DMS114 treated with DMSO at 0.1 percent for 48 hours (cell line): ENCODE results near the gene MPHOSPH10.
"Not testable (repeated sequence)": the region's sequence is repeated elsewhere in the genome, so short reads cannot be mapped to it uniquely, and the experiment has no call there.

Experiments used
- DNase-seq: peaks from one replicate; lab custom pipeline; 2025; ENCODE audit not compliant: unreplicated experiment; lab: John Stamatoyannopoulos, UW

The MPHOSPH10 gene, protein sequence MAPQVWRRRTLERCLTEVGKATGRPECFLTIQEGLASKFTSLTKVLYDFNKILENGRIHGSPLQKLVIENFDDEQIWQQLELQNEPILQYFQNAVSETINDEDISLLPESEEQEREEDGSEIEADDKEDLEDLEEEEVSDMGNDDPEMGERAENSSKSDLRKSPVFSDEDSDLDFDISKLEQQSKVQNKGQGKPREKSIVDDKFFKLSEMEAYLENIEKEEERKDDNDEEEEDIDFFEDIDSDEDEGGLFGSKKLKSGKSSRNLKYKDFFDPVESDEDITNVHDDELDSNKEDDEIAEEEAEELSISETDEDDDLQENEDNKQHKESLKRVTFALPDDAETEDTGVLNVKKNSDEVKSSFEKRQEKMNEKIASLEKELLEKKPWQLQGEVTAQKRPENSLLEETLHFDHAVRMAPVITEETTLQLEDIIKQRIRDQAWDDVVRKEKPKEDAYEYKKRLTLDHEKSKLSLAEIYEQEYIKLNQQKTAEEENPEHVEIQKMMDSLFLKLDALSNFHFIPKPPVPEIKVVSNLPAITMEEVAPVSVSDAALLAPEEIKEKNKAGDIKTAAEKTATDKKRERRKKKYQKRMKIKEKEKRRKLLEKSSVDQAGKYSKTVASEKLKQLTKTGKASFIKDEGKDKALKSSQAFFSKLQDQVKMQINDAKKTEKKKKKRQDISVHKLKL

GRCh38 chr2:71130152-71130904 lies at the start of gene MPHOSPH10, which contains the start of gene MCEE:
Gene MPHOSPH10 (plus strand): TSS chr2:71130634. CDS start chr2:71130666, 32 bp downstream.
Gene MCEE (minus strand): TSS chr2:71130229. CDS start chr2:71130219, 10 bp downstream.
- peak; percentile 88 for DNase-seq

DNA sequence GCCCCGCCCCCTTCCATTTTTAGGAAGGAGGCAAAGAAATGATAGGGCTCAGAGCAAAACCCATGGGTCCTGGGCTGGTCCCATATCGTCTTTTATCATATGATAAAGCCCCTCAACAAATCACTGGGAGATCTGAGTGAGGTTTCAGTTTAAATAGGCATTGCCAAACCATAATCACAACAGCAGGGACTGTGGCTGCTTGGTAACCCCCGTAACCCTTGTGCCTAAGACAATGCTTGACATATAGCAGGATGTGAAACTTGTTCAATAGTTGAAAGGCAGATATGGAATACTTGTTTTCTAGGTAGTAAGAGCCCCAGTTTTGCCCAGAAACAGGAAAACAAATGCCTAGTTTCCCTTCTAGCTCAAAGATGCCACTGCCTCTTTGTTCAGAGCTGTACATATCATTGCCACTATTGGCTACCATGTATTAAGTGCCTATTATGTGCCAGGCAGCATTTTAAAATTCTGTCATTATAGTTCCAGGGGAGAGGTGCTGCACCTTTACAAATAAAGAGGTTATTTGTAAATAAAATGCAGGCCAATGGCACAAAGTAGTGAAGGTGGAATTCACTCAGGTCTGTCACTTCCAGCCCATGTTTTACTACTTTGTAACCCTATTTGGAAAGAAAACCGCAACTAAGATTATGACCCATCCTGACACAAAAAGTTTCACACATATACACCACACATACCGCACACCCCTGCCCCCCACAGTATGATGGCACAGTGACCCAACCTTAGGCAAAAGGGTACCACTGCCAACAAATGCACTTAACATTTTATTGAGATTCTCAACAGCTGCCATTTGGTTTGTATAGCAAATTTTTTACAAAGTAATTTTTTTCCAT lies 47.8 kb upstream of the MPHOSPH10 start:
- no peak for DNase-seq

GRCh38 chr2:71083297-71083696 lies 47.1 kb upstream of the MPHOSPH10 start:
- DNase-seq = not testable (repeated sequence)

DNA sequence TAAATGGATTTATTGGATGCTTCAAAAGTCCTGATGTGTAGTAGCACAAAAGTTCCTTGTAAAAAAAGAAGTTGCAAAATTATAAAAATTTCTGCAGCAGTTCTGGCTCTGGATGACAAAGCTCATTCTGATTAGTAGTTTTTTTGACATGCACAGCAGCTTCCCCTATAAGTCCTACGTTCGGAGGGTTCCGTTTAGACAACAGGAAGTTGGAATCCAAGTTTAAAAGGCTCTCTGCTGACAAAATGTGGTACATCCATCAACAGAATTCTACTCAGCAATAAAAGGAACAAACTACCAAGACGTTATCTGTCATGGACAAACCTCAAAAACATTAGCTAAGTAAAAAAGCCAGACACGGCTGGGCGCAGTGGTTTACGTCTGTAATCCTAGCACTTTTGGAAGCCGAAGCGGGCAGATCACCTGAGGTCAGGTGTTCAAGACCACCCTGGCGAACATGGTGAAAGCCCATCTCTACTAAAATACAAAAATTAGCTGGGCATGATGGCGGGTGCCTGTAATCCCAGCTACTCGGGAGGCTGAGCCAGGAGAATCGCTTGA lies 46.6 kb upstream of the MPHOSPH10 start:
- DNase-seq = not testable (repeated sequence)

DNA sequence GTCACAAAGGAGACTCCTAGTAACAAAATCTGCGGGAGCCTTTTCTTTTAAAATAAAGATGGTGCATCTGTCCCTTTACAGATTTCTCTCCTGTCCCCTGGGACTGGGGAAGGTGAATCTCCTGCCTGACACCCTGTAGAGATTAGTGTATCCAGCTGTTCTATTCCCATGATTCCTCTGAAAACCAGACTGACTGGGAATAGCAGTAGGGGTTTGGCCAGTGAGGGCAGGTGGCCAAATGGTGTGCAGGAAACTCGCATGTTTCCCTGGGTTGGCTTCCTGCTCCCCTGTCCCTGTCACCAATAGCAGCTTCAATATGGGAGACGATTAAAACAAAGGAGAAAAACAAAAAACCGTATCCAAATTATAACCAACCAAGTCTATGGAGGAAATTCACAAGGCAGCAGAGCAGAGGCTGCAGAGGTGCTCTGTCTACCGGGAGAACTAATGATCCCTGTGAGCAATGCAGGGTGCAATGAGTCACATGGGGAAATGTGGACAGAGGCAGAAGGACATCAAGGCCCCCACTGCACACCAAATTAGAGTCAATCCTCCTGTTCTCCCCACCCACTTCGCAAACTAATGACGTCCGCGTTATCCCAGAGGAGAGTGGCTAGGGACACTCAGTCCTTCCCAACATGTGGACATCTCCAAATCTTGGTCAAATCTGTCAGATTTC lies 45.0 kb upstream of the MPHOSPH10 start:
- DNase-seq = not testable (repeated sequence)

DNA sequence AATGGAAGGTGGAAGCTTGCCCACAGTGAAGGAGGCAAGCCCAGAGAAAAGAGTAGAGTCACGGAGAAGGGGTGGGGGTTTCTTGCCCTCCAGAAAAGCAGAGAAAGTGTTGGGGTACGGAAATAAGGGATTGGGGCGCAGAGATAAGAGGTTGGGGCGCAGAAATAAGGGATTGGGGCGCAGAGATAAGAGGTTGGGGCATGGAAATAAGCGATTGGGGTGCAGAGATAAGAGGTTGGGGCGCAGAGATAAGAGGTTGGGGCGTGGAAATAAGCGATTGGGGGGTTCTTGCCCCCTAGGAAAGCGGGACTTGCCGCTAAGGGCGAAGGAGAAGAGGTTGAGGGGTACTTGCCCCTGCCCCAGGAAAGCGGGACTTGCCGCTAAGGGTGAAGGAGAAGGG lies 41.0 kb upstream of the MPHOSPH10 start:
- not testable (repeated sequence) for DNase-seq

GRCh38 chr2:71091808-71092207 lies 38.6 kb upstream of the MPHOSPH10 start:
- DNase-seq = not testable (repeated sequence)

DNA sequence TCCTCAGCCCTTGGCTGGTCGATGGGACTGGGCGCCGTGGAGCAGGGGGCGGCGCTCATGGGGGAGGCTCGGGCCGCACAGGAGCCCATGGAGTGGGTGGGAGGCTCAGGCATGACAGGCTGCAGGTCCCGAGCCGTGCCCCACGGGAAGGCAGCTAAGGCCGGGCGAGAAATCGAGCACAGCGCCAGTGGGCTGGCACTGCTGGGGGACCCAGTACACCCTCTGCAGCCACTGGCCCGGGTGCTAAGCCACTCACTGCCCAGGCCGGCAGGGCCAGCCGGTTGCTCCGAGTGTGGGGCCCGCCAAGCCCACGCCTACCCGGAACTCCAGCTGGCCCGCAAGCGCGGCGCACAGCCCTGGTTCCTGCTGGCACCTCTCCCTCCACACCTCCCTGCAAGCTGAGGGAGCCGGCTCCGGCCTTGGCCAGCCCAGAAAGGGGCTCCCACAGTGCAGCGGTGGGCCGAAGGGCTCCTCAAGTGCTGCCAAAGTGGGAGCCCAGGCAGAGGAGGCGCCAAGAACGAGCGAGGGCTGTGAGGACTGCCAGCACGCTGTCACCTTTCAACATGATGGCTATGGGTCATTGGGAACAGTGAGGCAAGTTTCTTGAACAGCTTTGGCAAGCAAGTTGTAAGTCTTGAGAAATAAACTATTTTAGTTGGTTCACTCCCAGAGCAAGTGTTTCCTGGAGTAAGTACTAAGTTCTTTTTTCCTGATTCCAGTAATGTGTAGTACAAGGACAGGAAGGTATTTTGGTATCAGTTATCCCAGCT lies 37.8 kb upstream of the MPHOSPH10 start:
- DNase-seq = not testable (repeated sequence)

DNA sequence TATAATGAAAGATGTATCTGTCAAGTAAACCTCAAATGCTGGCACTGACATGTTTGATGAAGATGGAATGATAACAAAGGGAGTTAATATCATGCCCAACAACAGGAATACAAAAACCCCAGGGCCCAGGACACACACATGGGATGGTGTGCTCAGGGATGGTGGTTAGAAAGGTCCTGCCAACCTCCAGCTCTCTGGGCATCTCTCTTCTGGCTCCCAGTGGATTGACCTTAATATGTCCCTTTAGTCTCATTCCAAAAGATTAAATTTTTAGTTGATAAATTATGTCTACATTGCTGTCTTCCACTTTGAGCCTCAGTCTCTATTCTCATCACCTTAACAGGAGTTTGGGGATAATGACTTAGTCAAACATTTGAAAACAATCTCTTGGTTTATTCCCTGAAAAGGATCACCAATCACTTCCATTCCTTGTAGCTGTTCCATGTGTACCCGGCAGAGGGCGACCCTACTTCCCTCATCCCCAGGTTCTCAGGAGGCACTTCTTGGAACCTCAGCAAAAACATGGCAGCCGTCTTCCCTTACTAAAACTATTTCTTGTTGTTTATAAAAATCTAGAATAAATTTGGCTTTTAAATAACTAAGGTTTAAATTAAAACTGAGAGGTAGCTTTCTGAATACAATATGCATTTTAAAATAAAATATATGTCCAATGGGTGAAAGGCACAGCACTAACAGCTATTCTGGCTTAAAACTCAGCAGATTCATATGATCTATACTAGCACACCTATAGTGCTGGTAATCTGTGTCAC lies 30.1 kb upstream of the MPHOSPH10 start:
- peak; percentile 49 for DNase-seq

DNA sequence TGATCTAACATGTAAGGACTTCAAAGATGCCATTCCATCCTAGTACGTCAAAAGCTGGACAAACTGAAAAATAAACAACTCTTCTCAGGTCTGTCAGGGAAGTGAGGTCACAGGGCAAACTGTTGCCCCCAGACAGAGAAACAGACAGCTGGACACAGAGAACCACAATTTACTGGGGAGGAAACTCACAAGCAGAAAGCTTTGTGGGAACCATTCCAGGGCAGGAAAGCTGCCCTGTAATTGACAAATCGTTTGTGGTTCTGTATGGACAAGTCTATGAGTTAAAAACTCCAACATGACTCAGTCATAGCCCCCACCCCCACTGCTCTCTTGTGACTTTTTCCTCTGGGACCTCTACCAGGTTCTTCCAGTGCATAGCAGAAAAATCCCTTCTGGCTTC lies 28.8 kb upstream of the MPHOSPH10 start:
- DNase-seq = no peak

DNA sequence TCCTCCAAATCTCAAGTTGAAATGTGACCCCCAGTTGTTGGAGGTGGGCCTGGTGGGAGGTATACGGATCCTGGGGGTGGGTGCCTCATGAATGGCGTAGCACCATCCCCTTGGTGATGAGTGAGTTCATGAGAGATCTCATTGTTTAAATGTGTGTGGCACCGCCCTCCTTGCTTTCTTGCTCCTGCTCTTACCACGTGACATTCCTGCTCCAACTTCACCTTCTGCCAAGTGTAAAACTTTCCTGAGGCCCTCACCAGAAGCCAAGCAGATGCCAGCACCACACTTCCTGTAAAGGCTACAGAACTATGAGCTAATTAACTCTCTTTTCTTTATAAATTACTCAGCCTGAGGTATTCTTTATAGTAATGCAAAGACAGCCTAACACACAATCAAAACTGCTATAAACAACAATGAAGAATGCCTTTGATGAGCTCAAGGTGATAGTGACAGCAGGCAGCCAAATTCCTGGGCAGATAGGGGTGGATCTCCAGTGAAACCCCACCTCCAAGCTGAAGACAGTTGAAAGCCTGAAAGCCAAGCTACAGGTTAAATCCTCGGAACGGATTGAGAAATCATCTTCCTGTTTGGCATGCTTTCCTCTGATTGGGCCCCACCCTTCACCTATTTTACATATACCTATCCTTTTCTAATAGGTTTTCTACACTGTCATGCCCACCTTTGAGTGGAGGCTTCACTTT lies 27.3 kb upstream of the MPHOSPH10 start:
- no peak for DNase-seq

GRCh38 chr2:71103809-71104208 lies 26.6 kb upstream of the MPHOSPH10 start:
- no peak for DNase-seq

- not testable (repeated sequence) for DNase-seq
Measured at GRCh38 chr2:71106463-71106862, 24.0 kb upstream of the MPHOSPH10 start.

GRCh38 chr2:71108091-71108490 lies 22.3 kb upstream of the MPHOSPH10 start:
- no peak for DNase-seq

DNA sequence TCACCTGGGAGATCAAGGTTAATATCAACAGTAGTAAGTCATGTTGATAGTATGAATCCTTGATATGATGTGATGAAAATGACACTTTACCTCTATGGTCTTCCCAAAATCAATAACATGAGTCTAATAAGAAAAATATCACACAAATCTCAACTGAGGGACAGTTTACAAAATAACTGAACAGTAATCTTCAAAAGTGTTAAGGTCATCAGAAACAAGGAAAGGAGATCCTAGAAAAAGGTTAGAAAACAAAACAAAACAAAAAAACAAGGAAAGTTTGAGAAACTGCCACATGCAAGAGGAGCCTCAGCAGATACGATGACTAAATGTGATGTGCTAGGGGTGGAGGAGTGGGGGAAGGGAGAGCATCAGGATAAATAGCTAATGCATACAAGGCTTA lies 16.6 kb upstream of the MPHOSPH10 start:
- no peak for DNase-seq

DNA sequence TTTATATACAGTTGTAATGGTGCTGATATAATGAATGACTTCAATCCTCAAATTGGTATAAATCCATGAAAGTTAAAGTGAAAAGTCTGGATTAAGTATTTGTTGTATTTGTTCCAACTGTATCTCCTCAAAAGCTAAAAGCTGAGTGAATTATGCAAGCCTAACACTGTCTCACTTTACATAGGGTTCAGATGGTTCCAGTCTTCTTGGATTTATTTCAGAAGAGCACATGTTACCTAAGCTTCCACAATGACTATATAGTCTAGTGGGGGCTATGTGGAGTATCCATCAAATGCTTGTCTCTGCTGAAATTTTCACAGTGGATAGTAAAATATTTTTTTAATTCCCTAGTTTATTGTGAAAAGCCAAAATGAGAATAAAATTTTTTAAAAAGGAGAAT lies 13.4 kb upstream of the MPHOSPH10 start:
- DNase-seq = no peak

- no peak for DNase-seq
Measured at GRCh38 chr2:71120195-71120594, 10.2 kb upstream of the MPHOSPH10 start.

DNA sequence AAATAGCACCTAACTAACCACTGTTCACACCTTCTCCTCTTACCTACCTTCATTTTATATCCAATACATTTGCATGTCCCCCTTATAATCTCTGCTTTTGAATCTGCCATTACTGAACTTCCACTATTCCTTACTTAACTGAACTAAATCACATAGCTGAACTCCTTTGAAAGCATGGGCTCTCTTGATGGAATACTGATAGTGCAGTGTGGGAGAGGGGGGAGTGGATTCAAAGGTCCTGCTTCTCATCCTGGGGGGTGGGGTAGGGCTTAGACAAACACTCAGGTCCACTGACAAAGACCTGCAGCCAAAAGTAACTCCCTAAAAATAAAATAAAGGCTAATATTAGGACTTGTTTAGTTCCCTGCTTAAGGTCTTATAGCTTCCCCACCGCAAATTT lies 9.0 kb upstream of the MPHOSPH10 start:
- no peak for DNase-seq
